Liver (tissue), 9 donors: ENCODE results near the gene MAML3. TPM values are rescaled to one million over a fixed set of nuclear protein-coding genes. Genes with fewer than 3 reads are reported as not detected.

ENCODE experiments used
- DNase-seq: peaks from one replicate; pipeline ENCODE4 v3.0.0-alpha.2; 2017; ENCODE audit warnings: low spot score
- H3K27ac ChIP-seq, 2 donors: one replicate each; pipeline ENCODE4 v1.7.0; 2013; ENCODE audit warnings: inconsistent platforms in 2 of 2, low read length in 2 of 2, control low read depth in 1 of 2, low read depth in 1 of 2, mild to moderate bottlenecking in 1 of 2
- H3K27me3 ChIP-seq, 4 donors: one replicate each; pipeline versions ENCODE4 v1.6.1 to v1.7.0; 2013; ENCODE audit warnings: low read length in 3 of 4, inconsistent platforms in 1 of 4, mild to moderate bottlenecking in 1 of 4, moderate library complexity in 1 of 4; ENCODE audit not compliant: control insufficient read depth in 4 of 4, insufficient read depth in 4 of 4
- H3K36me3 ChIP-seq, 4 donors: one replicate each; pipeline versions ENCODE4 v1.6.1 to v1.7.0; 2013; ENCODE audit warnings: low read length in 3 of 4, mild to moderate bottlenecking in 3 of 4, low read depth in 1 of 4, moderate library complexity in 1 of 4; ENCODE audit not compliant: control insufficient read depth in 4 of 4, insufficient read depth in 3 of 4
- H3K4me1 ChIP-seq, 4 donors: one replicate each; pipeline versions ENCODE4 v1.6.1 to v1.7.0; 2013; ENCODE audit warnings: low read length in 3 of 4, mild to moderate bottlenecking in 3 of 4, moderate library complexity in 1 of 4; ENCODE audit not compliant: control insufficient read depth in 4 of 4, insufficient read depth in 4 of 4
- H3K4me3 ChIP-seq, 3 donors: one replicate each; pipeline versions ENCODE4 v1.6.1 to v1.7.0; 2013; ENCODE audit warnings: low read length in 3 of 3, control low read depth in 1 of 3, low read depth in 1 of 3, mild to moderate bottlenecking in 1 of 3
- H3K9ac ChIP-seq, 2 donors: one replicate each; pipeline ENCODE4 v1.7.0; 2013; ENCODE audit warnings: low read length in 2 of 2, mild to moderate bottlenecking in 2 of 2, moderate library complexity in 2 of 2, control low read depth in 1 of 2, low read depth in 1 of 2
- H3K9me3 ChIP-seq, 4 donors: one replicate each; pipeline versions ENCODE4 v1.6.1 to v1.7.0; 2013; ENCODE audit warnings: low read length in 3 of 4; ENCODE audit not compliant: control insufficient read depth in 4 of 4
- EGR1 ChIP-seq, 2 donors: IDR thresholded peaks; 2 replicates each; pipeline ENCODE4 v1.6.1; 2016 to 2018; ENCODE audit warnings: antibody characterized with exemption in 2 of 2, low read depth in 2 of 2
- FOXA1 ChIP-seq: IDR thresholded peaks from 2 replicates; pipeline ENCODE4 v1.6.1; 2016; ENCODE audit warnings: antibody characterized with exemption
- FOXA2 ChIP-seq: IDR thresholded peaks from 2 replicates; pipeline ENCODE4 v1.6.1; 2016; ENCODE audit warnings: antibody characterized with exemption
- GABPA ChIP-seq, 2 donors: IDR thresholded peaks in 1 of 2; conservative IDR thresholded peaks in 1 of 2; 2 replicates each; pipeline ENCODE4 v1.6.1; 2016; ENCODE audit warnings: antibody characterized with exemption in 2 of 2, mild to moderate bottlenecking in 1 of 2, moderate library complexity in 1 of 2
- HNF4A ChIP-seq, 2 donors: conservative IDR thresholded peaks; 2 replicates each; pipeline ENCODE4 v1.6.1; 2016; ENCODE audit warnings: antibody characterized with exemption in 2 of 2, mild to moderate bottlenecking in 2 of 2
- HNF4G ChIP-seq: IDR thresholded peaks from 2 replicates; pipeline ENCODE4 v1.6.1; 2016; ENCODE audit warnings: antibody characterized with exemption
- JUND ChIP-seq, 2 donors: IDR thresholded peaks; 2 replicates each; pipeline ENCODE4 v1.6.1; 2016; ENCODE audit warnings: antibody characterized with exemption in 2 of 2
- NR2F2 ChIP-seq: IDR thresholded peaks from 2 replicates; pipeline ENCODE4 v1.6.1; 2016; ENCODE audit warnings: antibody characterized with exemption
- REST ChIP-seq: IDR thresholded peaks from 2 replicates; pipeline ENCODE4 v1.6.1; 2016; ENCODE audit warnings: antibody characterized with exemption, mild to moderate bottlenecking
- RXRA ChIP-seq, 2 donors: IDR thresholded peaks; 2 replicates each; pipeline ENCODE4 v1.6.1; 2017 to 2018; ENCODE audit warnings: antibody characterized with exemption in 2 of 2, mild to moderate bottlenecking in 1 of 2
- SP1 ChIP-seq: IDR thresholded peaks from 2 replicates; pipeline ENCODE4 v1.6.1; 2018; ENCODE audit warnings: antibody characterized with exemption, mild to moderate bottlenecking
- YY1 ChIP-seq: IDR thresholded peaks from 2 replicates; pipeline ENCODE4 v1.6.1; 2016; ENCODE audit warnings: antibody characterized with exemption, mild to moderate bottlenecking
- ZBTB33 ChIP-seq: IDR thresholded peaks from 2 replicates; pipeline ENCODE4 v1.6.1; 2016; ENCODE audit warnings: antibody characterized with exemption
- WGBS: extraction: QIAGEN DNeasy Blood & Tissue Kit; methylation state at CpG from one replicate; pipeline ENCODE4 v1.1.7; 2013; 5-methylcytosine and 5-hydroxymethylcytosine counted together
- polyA plus RNA-seq, 2 donors: library from polyadenylated mRNA; stranded (reverse) in 1 of 2; unstranded in 1 of 2; fragments of 200-250 nt in 1 of 2; fragments of >200 nt in 1 of 2; fragmentation: Nextera tagmentation in 1 of 2; extraction: Ambion mirVana in 1 of 2; gene quantifications; one replicate each; pipeline versions ENCODE4 v1.2.1 to v1.2.3, GENCODE V29; 2013 to 2015
- total RNA-seq, 2 donors: library from RNA; depleted of rRNA; stranded (reverse); fragments of >200 nt; gene quantifications; one replicate each; pipeline ENCODE4 v1.2.3, GENCODE V29; 2014
- TF ChIP-seq, protein P1 (sequence below): IDR thresholded peaks from 2 replicates; pipeline ENCODE4 v1.6.1; 2016; ENCODE audit warnings: antibody characterized with exemption
- TF ChIP-seq, protein P2 (sequence below): IDR thresholded peaks from 2 replicates; pipeline ENCODE4 v1.6.1; 2016; ENCODE audit warnings: antibody characterized with exemption
- TF ChIP-seq, protein P3 (sequence below): fragments of 150-350 bp; IDR thresholded peaks from 2 replicates; pipeline ENCODE4 v1.5.1; 2017; ENCODE audit warnings: improper control_type of control experiment, low read depth, low read length; ENCODE audit not compliant: missing input control
- donor health status: healthy.
- donor health status: healthy.
- donor health status: healthy.
- donor health status: healthy.
- donor health status: healthy.

The MAML3 gene
- total and polyA plus RNA-seq, 4 donors = 1.3 to 4.3 (median 2.7) TPM

DNA sequence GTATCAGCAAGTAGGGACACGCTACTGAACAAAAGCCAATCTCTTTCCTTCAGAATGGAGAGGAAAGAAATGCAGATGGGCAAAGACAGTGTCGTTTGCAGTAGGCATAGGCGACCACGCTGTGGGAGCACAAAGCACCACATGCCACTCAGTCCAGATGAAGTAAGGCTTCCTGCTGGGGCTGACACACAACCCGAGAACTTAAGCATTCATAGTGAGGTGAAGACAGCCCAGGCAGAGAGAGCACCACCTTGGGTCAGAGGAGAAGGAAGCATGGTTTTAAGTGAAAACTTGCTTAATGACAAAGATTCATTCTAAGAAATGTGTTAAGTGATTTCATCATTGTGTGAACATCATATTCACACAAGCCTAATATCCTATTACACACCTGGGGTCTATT, 249.6 kb downstream of the MAML3 start:
- Histone ChIP-seq H3K4me3 (no peak overlapping the region), H3K27ac (no peak overlapping the region), H3K27me3 (no peaks in the 10 kb centered on the region), H3K4me1 (peaks cover 3 to 18% (median 13%) of the 10 kb centered on the region in 4 donors), H3K36me3 (no peaks in the 10 kb centered on the region), H3K9ac (no peak overlapping the region), H3K9me3 (no peaks in the 10 kb centered on the region)
- 96% methylated on average over 5 of the region's 5 CpGs for WGBS
- TF ChIP-seq EGR1 (IDR thresholded peaks at IDR 0.05; ENCODE audit: low read depth in 2 of 2) = no peak
- TF ChIP-seq HNF4G = no peak
- no peak for TF ChIP-seq HNF4A (conservative IDR thresholded peaks at IDR 0.05)
- TF ChIP-seq RXRA (IDR thresholded peaks at IDR 0.05) = no peak
- TF ChIP-seq FOXA1 = no peak
- TF ChIP-seq, protein P1, sequence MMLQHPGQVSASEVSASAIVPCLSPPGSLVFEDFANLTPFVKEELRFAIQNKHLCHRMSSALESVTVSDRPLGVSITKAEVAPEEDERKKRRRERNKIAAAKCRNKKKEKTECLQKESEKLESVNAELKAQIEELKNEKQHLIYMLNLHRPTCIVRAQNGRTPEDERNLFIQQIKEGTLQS = no peak
- TF ChIP-seq, protein P2, sequence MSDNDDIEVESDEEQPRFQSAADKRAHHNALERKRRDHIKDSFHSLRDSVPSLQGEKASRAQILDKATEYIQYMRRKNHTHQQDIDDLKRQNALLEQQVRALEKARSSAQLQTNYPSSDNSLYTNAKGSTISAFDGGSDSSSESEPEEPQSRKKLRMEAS = no peak
- TF ChIP-seq, protein P3, sequence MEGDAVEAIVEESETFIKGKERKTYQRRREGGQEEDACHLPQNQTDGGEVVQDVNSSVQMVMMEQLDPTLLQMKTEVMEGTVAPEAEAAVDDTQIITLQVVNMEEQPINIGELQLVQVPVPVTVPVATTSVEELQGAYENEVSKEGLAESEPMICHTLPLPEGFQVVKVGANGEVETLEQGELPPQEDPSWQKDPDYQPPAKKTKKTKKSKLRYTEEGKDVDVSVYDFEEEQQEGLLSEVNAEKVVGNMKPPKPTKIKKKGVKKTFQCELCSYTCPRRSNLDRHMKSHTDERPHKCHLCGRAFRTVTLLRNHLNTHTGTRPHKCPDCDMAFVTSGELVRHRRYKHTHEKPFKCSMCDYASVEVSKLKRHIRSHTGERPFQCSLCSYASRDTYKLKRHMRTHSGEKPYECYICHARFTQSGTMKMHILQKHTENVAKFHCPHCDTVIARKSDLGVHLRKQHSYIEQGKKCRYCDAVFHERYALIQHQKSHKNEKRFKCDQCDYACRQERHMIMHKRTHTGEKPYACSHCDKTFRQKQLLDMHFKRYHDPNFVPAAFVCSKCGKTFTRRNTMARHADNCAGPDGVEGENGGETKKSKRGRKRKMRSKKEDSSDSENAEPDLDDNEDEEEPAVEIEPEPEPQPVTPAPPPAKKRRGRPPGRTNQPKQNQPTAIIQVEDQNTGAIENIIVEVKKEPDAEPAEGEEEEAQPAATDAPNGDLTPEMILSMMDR = no peak
- TF ChIP-seq ZBTB33 = no peak
- no peak for DNase-seq

DNA sequence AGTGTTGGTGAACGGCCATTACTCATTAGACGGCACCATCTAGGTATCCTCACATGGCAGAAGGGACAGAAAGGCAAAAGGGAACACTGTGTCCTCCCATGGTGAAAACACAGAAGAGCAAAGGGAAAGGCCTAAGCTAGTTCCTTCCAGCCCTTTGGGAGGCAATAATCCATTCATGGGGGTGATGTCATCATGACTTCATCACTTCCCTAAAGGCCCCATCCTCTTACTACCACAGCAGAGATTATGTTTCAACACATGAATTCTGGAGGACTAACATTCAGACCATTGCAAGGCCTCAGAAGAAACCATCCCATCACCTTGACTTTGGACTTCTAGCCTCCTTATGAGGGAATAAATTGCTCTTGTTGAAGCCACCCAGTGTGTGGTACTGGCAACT, 250.1 kb downstream of the MAML3 start:
- TF ChIP-seq YY1 = no peak
- TF ChIP-seq HNF4A (conservative IDR thresholded peaks at IDR 0.05) = no peak
- TF ChIP-seq SP1 = no peak
- TF ChIP-seq EGR1 (IDR thresholded peaks at IDR 0.05; ENCODE audit: low read depth in 2 of 2) = no peak
- no peak for TF ChIP-seq HNF4G
- no peak for TF ChIP-seq GABPA (IDR thresholded peaks at IDR 0.05 in 1 of 2, conservative IDR thresholded peaks at IDR 0.05 in 1 of 2)
- TF ChIP-seq JUND (IDR thresholded peaks at IDR 0.05) = no peak
- TF ChIP-seq FOXA1 = no peak
- no peak for TF ChIP-seq NR2F2
- TF ChIP-seq, protein P2 = no peak
- no peak for TF ChIP-seq REST
- TF ChIP-seq FOXA2 = no peak
- no peak overlapping the region for H3K4me3 ChIP-seq
- DNase-seq = no peak
- H3K36me3 ChIP-seq = no peaks in the 10 kb centered on the region
- no peaks in the 10 kb centered on the region for H3K9me3 ChIP-seq
- H3K4me1 ChIP-seq = peaks cover 3 to 19% (median 18%) of the 10 kb centered on the region in 4 donors
- no peak overlapping the region for H3K27ac ChIP-seq
- H3K27me3 ChIP-seq = no peaks in the 10 kb centered on the region
- H3K9ac ChIP-seq = no peak overlapping the region
- 98% methylated on average over 2 of the region's 2 CpGs for WGBS
